ENCODE results near the gene PRR15L. TPM values are rescaled to one million over a fixed set of nuclear protein-coding genes. Genes with fewer than 3 reads are reported as not detected.

PRR15L gene
- total and polyA plus RNA-seq, 2 of the 4 experiments (the other 2 are of a cell fraction), result not detected

DNA sequence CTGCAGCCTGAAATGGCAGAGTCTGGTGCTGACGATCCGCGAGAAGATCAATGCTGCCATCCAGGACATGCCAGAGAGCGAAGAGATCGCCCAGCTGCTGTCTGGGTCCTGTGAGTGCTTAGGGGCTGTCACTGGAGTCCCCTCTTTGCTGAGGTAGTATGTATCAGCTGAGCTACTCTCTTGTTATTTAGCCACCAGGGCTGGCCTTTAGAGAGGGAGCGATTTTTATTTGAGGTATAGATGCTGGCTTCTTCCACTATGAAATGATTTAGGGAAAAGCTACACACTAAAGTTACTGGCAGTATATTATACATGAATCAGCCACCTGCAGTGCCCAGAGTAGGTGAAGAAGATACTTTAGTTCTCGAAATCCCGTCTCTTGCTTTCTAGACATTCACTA, 15.9 kb upstream of the PRR15L start:
- H4K5ac ChIP-seq (ENCODE audit: low read depth, low read length), result no peak overlapping the region
- H2AK9ac ChIP-seq (replicated peaks; ENCODE audit: low read depth, low read length, poor library complexity), result no peak overlapping the region
- H3K9ac ChIP-seq (ENCODE audit: low read depth, low read length), result no peak overlapping the region
- no peak for ATAC-seq (ENCODE audit: low read depth)
- H3K27ac ChIP-seq (ENCODE audit: insufficient read depth, low read length), result no peak overlapping the region
- 100% methylated on average over 3 of the region's 8 CpGs; no CpG with 5 or more reads in 1 of the 2 experiments for WGBS, 2 experiments (ENCODE audit: extremely low coverage in 2 of 2, insufficient read length in 1 of 2)
- no peak for DNase-seq
- peaks cover 10% of the 10 kb centered on the region for H3K4me1 ChIP-seq (ENCODE audit: control insufficient read depth, insufficient read depth, low read length)
- peaks cover 10% of the 10 kb centered on the region for H3K9me1 ChIP-seq (ENCODE audit: insufficient read depth, low read length)
- no peak overlapping the region for H3K4ac ChIP-seq (ENCODE audit: low read depth, low read length)
- H2BK15ac ChIP-seq (ENCODE audit: low read depth, low read length), result no peak overlapping the region
- peaks cover 14 to 33% of the 10 kb centered on the region in 2 experiments for H3K79me1 ChIP-seq (ENCODE audit: low read depth in 1 of 2, low read length in 2 of 2)
- POLR2A ChIA-PET (ENCODE audit: unreplicated experiment), result no interaction called here
- no peaks in the 10 kb centered on the region for H3K27me3 ChIP-seq (ENCODE audit: control insufficient read depth, insufficient read depth, low read length)
- no peak overlapping the region for H3K14ac ChIP-seq (replicated peaks; ENCODE audit: low read depth, low read length)
- H2BK5ac ChIP-seq (ENCODE audit: low read depth, low read length, poor library complexity, severe bottlenecking), result no peak overlapping the region
- no peak overlapping the region for H2AK5ac ChIP-seq (ENCODE audit: low read depth, low read length)
- no peak overlapping the region for H2AFZ ChIP-seq (replicated peaks; ENCODE audit: low read length, poor library complexity)
- H3K36me3 ChIP-seq (ENCODE audit: control insufficient read depth, insufficient read depth, low read length), result peaks cover 23% of the 10 kb centered on the region
- intact Hi-C loops (cut with micrococcal nuclease), result no loop called here
- H4K20me1 ChIP-seq (ENCODE audit: insufficient read depth, low read length), result no peaks in the 10 kb centered on the region
- in situ Hi-C loops (cut with MboI; ENCODE audit: low sequenced_read_pairs), result no loop called here
- no peak overlapping the region for H3K18ac ChIP-seq (ENCODE audit: low read depth, low read length)
- H3K23ac ChIP-seq (ENCODE audit: low read depth, low read length), result no peak overlapping the region
- no peak overlapping the region for H2BK20ac ChIP-seq (ENCODE audit: low read depth, low read length)
- H3K9me3 ChIP-seq (ENCODE audit: control insufficient read depth, insufficient read depth, low read length), result no peaks in the 10 kb centered on the region
- BruUV-seq (replicated peaks), result no TSS peak
- H4K91ac ChIP-seq (ENCODE audit: insufficient read depth, low read depth, low read length), result no peak overlapping the region
- CTCF ChIA-PET, result no interaction called here
- no peak overlapping the region for H3K56ac ChIP-seq (ENCODE audit: extremely low read depth, insufficient read depth, low read length)
- dilution Hi-C loops (cut with HindIII; ENCODE audit: low sequenced_read_pairs, unreplicated experiment), result no loop called here
- no peak overlapping the region for H3K4me2 ChIP-seq (ENCODE audit: low read depth, low read length)
- no peak for TF ChIP-seq POLR2A (IDR thresholded peaks at IDR 0.05; ENCODE audit: low read depth, low read length)
- TF ChIP-seq RFX5 (IDR thresholded peaks at IDR 0.05; ENCODE audit: low read depth, low read length), result no peak
- no peak for TF ChIP-seq CTCF (conservative IDR thresholded peaks at IDR 0.05; ENCODE audit: low read depth, low read length)
- TF ChIP-seq RCOR1 (IDR thresholded peaks at IDR 0.05; ENCODE audit: insufficient replicate concordance, low read length), result no peak
- H3K4me3 ChIP-seq (ENCODE audit: insufficient read depth, low read depth, low read length), result no peak overlapping the region
- H4K8ac ChIP-seq (ENCODE audit: low read depth in 2 of 2, low read length in 2 of 2), result no peak overlapping the region
- no peak overlapping the region for H2BK120ac ChIP-seq (ENCODE audit: low read depth, low read length)
